Stomach smooth muscle (tissue), 2 donors: ENCODE results near the gene TNK2.
A peak's percentile ranks its signal among the peaks of the same experiment; 100 is the strongest.

Experiments used
- H3K27ac ChIP-seq: one replicate; pipeline ENCODE4 v1.7.0; 2013; ENCODE audit warnings: mild to moderate bottlenecking, low read length, inconsistent platforms
- H3K27me3 ChIP-seq, 2 donors: one replicate each; pipeline ENCODE4 v1.7.0; 2013; ENCODE audit warnings: low read length in 2 of 2; ENCODE audit not compliant: insufficient read depth in 2 of 2, control insufficient read depth in 1 of 2
- H3K36me3 ChIP-seq, 2 donors: one replicate each; pipeline ENCODE4 v1.7.0; 2013; ENCODE audit warnings: low read length in 2 of 2; ENCODE audit not compliant: control insufficient read depth in 2 of 2, insufficient read depth in 2 of 2
- H3K4me1 ChIP-seq: one replicate; pipeline ENCODE4 v1.7.0; 2013; ENCODE audit warnings: low read length; ENCODE audit not compliant: control insufficient read depth, insufficient read depth
- H3K4me3 ChIP-seq, 2 donors: one replicate each; pipeline ENCODE4 v1.7.0; 2013; ENCODE audit warnings: low read length in 2 of 2
- H3K9ac ChIP-seq, 2 donors: one replicate each; pipeline ENCODE4 v1.7.0; 2013; ENCODE audit warnings: low read length in 2 of 2, mild to moderate bottlenecking in 1 of 2
- H3K9me3 ChIP-seq, 2 donors: one replicate each; pipeline ENCODE4 v1.7.0; 2013; ENCODE audit warnings: low read length in 2 of 2; ENCODE audit not compliant: control insufficient read depth in 2 of 2
- donor health status: healthy.
- donor health status: Pancreatic carcinoma.

The TNK2 gene

GRCh38 chr3:195889870-195890295 is 18.5 kb downstream of the TNK2 start:
- Histone ChIP-seq H3K4me1 (peaks cover 57% of the 10 kb centered on the region), H3K27me3 (no peaks in the 10 kb centered on the region), H3K9me3 (no peaks in the 10 kb centered on the region), H3K9ac (peak overlapping the region in 1 of 2 donors; percentile 29), H3K27ac (no peak overlapping the region), H3K36me3 (peaks cover 7 to 8% of the 10 kb centered on the region in 2 donors), H3K4me3 (no peak overlapping the region)

- Histone ChIP-seq H3K9me3 (no peaks in the 10 kb centered on the region), H3K27ac (no peak overlapping the region), H3K9ac (no peak overlapping the region), H3K4me1 (peaks cover 50% of the 10 kb centered on the region), H3K27me3 (no peaks in the 10 kb centered on the region), H3K4me3 (no peak overlapping the region), H3K36me3 (peaks cover 8 to 10% of the 10 kb centered on the region in 2 donors)
Measured at GRCh38 chr3:195888981-195889869, 19.1 kb downstream of the TNK2 start.

DNA sequence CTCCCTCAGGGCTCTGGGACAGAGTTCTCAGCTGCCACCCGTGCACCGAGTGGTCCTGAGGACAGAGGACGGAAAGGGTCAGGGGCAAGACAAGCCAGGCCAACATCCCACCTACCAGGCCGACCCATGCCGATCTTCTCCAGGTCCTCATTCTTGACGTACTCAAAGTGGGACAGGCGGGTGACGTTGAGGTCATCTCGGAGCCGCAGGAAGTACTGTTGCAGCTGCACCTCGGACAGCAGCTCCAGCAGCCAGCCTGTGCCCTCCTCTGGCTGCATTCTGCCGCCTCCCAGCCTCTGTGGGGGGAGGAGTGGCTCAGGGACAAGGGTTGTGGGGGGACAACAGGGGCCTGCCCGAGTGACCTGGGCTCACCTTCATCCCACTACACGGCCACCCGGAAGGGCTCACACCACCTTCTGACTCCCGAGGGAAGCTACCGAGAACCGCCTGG is 20.0 kb downstream of the TNK2 start:
- Histone ChIP-seq H3K27ac (no peak overlapping the region), H3K9me3 (no peaks in the 10 kb centered on the region), H3K36me3 (peaks cover 13 to 14% of the 10 kb centered on the region in 2 donors), H3K4me1 (peaks cover 43% of the 10 kb centered on the region), H3K27me3 (no peaks in the 10 kb centered on the region), H3K9ac (no peak overlapping the region), H3K4me3 (no peak overlapping the region)

- no peaks in the 10 kb centered on the region for H3K27me3 ChIP-seq
- H3K27ac ChIP-seq = no peak overlapping the region
- peaks cover 36% of the 10 kb centered on the region for H3K4me1 ChIP-seq
- peaks cover 16 to 18% of the 10 kb centered on the region in 2 donors for H3K36me3 ChIP-seq
- H3K4me3 ChIP-seq = no peak overlapping the region
- H3K9me3 ChIP-seq = no peaks in the 10 kb centered on the region
- no peak overlapping the region for H3K9ac ChIP-seq
Measured at GRCh38 chr3:195887670-195888069, 20.7 kb downstream of the TNK2 start.

DNA sequence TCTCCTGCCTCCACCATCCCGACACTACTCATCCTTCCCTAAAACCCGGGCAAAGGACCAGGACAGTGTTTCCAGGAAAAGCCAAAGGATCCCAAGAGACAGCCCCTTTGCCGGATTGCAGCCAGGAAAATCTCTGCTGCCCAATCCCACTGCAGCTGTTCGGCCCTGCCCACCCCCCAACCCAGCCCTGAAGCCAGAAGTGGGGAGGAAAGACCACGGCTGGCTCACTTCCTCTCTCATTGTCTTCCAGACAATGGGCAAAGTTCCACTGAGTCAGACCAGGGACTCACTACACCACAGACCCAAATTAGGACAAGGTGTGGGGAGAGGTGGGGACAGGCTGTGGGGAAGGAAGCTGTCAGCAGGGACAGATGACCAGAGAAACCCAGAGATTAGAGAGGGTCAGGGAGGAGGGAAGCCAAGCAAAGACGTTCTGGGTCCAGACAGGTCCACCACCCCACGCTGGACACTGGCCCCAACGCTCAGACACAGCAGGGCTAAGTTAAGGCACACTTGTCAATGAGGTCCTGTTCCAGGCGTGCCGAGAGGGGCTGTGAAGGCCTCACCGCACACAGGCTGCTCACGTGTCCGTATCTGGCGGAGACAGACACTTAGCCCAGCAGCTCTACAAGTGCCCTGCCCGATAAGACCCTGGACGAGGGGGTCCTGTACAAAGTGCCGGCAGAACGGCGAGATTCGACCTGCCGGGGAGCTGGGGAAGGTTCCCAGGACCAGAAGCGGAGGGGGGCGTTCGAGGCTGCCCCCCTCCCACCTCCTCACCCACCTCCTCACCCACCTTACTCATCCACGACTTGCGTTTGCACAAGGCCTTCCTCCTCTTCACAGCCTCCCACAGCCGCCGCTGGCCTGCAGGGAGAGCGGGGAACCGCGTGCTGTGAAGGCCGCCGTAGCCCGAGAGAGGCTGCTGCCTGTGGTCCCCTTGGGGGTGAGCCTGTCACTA is 21.9 kb downstream of the TNK2 start:
- Histone ChIP-seq H3K27me3 (no peaks in the 10 kb centered on the region), H3K4me3 (no peak overlapping the region), H3K36me3 (peaks cover 18 to 23% of the 10 kb centered on the region in 2 donors), H3K27ac (no peak overlapping the region), H3K4me1 (peaks cover 26% of the 10 kb centered on the region), H3K9me3 (no peaks in the 10 kb centered on the region), H3K9ac (no peak overlapping the region)

DNA sequence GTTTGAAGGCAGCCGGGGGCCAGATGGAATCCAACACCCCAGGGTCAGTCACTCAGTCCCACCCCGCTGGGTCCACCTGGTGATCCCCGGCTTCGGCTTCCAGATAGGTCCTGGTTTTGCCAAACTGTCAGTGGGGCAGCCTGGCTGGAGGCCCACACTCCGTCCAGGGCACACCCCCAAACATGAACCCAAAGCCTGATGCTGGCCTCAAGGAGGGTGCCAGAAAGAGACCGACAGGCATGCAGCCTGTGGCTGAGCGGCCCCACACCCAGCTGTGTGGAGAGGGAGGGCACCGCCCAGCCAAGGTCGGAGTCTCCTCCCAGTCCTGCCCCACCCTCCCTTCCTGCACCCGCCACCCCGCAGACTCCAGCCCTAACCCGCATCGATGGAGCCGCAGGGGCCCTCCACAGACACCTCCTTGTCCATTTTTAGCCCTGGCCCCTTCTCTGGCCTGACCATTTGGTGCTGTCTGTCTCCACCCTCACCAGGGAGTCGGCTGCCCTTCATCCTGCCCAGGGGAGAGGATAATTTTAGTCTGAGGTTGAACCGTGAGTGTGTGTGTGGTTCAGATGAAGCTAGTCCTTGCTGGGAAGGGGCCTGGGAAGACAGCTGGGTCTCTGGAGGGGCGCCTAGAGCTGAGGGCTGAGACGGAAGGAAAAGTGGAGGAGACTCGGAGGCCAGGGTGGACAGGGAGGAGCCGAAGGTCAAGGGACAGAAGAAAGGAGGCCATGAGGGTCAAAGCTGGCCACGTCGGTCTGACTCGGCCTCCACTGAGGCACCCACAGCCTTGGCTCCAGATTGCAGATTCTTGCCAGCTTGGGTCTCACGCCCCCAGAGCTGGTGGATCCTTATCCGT is 23.1 kb downstream of the TNK2 start:
- H3K9ac ChIP-seq = no peak overlapping the region
- no peaks in the 10 kb centered on the region for H3K27me3 ChIP-seq
- H3K4me3 ChIP-seq = no peak overlapping the region
- no peak overlapping the region for H3K27ac ChIP-seq
- H3K4me1 ChIP-seq = peaks cover 24% of the 10 kb centered on the region
- peaks cover 18 to 23% of the 10 kb centered on the region in 2 donors for H3K36me3 ChIP-seq
- no peaks in the 10 kb centered on the region for H3K9me3 ChIP-seq

- H3K27me3 ChIP-seq = no peaks in the 10 kb centered on the region
- H3K9ac ChIP-seq = no peak overlapping the region
- H3K36me3 ChIP-seq = peaks cover 18 to 28% of the 10 kb centered on the region in 2 donors
- no peak overlapping the region for H3K27ac ChIP-seq
- H3K4me3 ChIP-seq = no peak overlapping the region
- peaks cover 19% of the 10 kb centered on the region for H3K4me1 ChIP-seq
- H3K9me3 ChIP-seq = no peaks in the 10 kb centered on the region
Measured at GRCh38 chr3:195884691-195885035, 23.7 kb downstream of the TNK2 start.

GRCh38 chr3:195883801-195884200 is 24.6 kb downstream of the TNK2 start:
- Histone ChIP-seq H3K9ac (no peak overlapping the region), H3K9me3 (no peaks in the 10 kb centered on the region), H3K36me3 (peaks cover 18 to 34% of the 10 kb centered on the region in 2 donors), H3K4me1 (peaks cover 17% of the 10 kb centered on the region), H3K27me3 (no peaks in the 10 kb centered on the region), H3K27ac (no peak overlapping the region), H3K4me3 (no peak overlapping the region)

- Histone ChIP-seq H3K9ac (no peak overlapping the region), H3K36me3 (peaks cover 22 to 38% of the 10 kb centered on the region in 2 donors), H3K9me3 (no peaks in the 10 kb centered on the region), H3K4me3 (no peak overlapping the region), H3K27me3 (no peaks in the 10 kb centered on the region), H3K27ac (no peak overlapping the region), H3K4me1 (peaks cover 17% of the 10 kb centered on the region)
Measured at GRCh38 chr3:195883160-195883559, 25.2 kb downstream of the TNK2 start.

DNA sequence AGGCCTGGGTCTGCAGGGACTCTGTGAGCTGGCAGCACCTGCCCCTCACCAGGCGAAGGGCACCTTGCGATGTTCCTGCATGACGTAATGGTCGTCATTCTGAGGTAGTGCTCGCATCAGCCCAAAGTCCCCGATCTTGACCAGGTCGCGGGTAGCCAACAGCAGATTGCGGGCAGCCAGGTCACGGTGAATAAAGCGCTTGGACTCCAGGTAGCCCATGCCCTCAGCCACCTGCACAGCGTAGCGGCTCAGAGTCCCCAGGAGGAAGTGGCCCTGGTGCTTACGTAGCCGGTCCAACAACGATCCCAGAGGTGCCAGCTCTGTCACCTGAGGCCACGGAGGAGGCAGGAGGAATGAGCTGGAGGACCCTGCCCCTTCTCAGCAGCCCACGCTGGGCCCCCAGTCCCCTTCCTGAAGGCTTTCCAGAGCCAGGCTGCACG is 26.3 kb downstream of the TNK2 start:
- Histone ChIP-seq H3K9ac (no peak overlapping the region), H3K9me3 (no peaks in the 10 kb centered on the region), H3K4me1 (peaks cover 17% of the 10 kb centered on the region), H3K27me3 (no peaks in the 10 kb centered on the region), H3K27ac (no peak overlapping the region), H3K4me3 (no peak overlapping the region), H3K36me3 (peaks cover 23 to 42% of the 10 kb centered on the region in 2 donors)
